Common myeloid progenitor, CD34-positive (primary cell): ENCODE results near the gene UBAP1.
A peak's percentile ranks its signal among the peaks of the same experiment; 100 is the strongest.

ENCODE experiments used
- CTCF ChIA-PET: fragments of 350-600 bp; sonication (Branson Sonifier 250); formaldehyde crosslinking; loops from one replicate; lab custom pipeline; 2021; ENCODE audit warnings: antibody characterized with exemption; lab: Charles Lee
- POLR2A ChIA-PET: fragments of 350-600 bp; sonication (Branson Sonifier 250); formaldehyde crosslinking; loops from one replicate; lab custom pipeline; 2021; ENCODE audit warnings: antibody characterized with exemption; lab: Charles Lee
- DNase-seq, 3 donors: peaks; one replicate each; pipeline versions ENCODE4 v3.0.0 to v3.0.0-alpha.2; 2013
- H3K27ac ChIP-seq, 2 experiments: 1 replicate in 1 of 2; 2 replicates in 1 of 2; pipeline ENCODE4 v1.7.0; 2013; ENCODE audit warnings: inconsistent platforms in 2 of 2, low read length in 2 of 2, mild to moderate bottlenecking in 2 of 2, low read depth in 1 of 2, moderate library complexity in 1 of 2; ENCODE audit not compliant: severe bottlenecking in 2 of 2, insufficient read depth in 1 of 2, poor library complexity in 1 of 2
- H3K27me3 ChIP-seq, 5 experiments: replicated peaks in 2 of 5; 1 replicate in 3 of 5; 2 replicates in 2 of 5; pipeline versions ENCODE4 v1.6.1 to v1.7.0; 2013; ENCODE audit warnings: low read length in 4 of 5, mild to moderate bottlenecking in 2 of 5, moderate library complexity in 2 of 5, inconsistent platforms in 1 of 5; ENCODE audit not compliant: insufficient read depth in 5 of 5, control insufficient read depth in 4 of 5
- H3K36me3 ChIP-seq, 4 experiments: 1 replicate in 2 of 4; 2 replicates in 2 of 4; pipeline versions ENCODE4 v1.6.1 to v1.7.0; 2013; ENCODE audit warnings: low read length in 3 of 4, control low read depth in 1 of 4, mild to moderate bottlenecking in 1 of 4; ENCODE audit not compliant: control insufficient read depth in 4 of 4, insufficient read depth in 4 of 4
- H3K4me1 ChIP-seq, 4 experiments: 1 replicate in 3 of 4; 2 replicates in 1 of 4; pipeline versions ENCODE4 v1.6.1 to v1.7.1; 2013; ENCODE audit warnings: low read length in 3 of 4, mild to moderate bottlenecking in 3 of 4, control low read depth in 1 of 4, inconsistent platforms in 1 of 4, moderate library complexity in 1 of 4; ENCODE audit not compliant: control insufficient read depth in 4 of 4, insufficient read depth in 4 of 4; ENCODE audit errors: control extremely low read depth in 1 of 4
- H3K4me3 ChIP-seq, 7 experiments: 1 replicate in 4 of 7; 2 replicates in 3 of 7; pipeline versions ENCODE4 v1.5.1 to v1.7.0; 2013; ENCODE audit warnings: mild to moderate bottlenecking in 7 of 7, low read length in 6 of 7, moderate library complexity in 6 of 7, inconsistent platforms in 2 of 7, low read depth in 2 of 7, control low read depth in 1 of 7; ENCODE audit not compliant: insufficient read depth in 4 of 7, control insufficient read depth in 1 of 7; ENCODE audit errors: extremely low read depth in 1 of 7
- H3K9me3 ChIP-seq, 5 experiments: 1 replicate in 4 of 5; 2 replicates in 1 of 5; pipeline versions ENCODE4 v1.6.1 to v1.7.1; 2013; ENCODE audit warnings: low read length in 4 of 5, mild to moderate bottlenecking in 2 of 5, inconsistent platforms in 1 of 5, low read depth in 1 of 5, moderate library complexity in 1 of 5; ENCODE audit not compliant: control insufficient read depth in 4 of 5, insufficient read depth in 2 of 5; ENCODE audit errors: control extremely low read depth in 1 of 5
- WGBS: methylation state at CpG from one replicate; pipeline ENCODE4 v1.1.5; 2013; ENCODE audit not compliant: insufficient coverage; 5-methylcytosine and 5-hydroxymethylcytosine counted together

The UBAP1 gene

DNA sequence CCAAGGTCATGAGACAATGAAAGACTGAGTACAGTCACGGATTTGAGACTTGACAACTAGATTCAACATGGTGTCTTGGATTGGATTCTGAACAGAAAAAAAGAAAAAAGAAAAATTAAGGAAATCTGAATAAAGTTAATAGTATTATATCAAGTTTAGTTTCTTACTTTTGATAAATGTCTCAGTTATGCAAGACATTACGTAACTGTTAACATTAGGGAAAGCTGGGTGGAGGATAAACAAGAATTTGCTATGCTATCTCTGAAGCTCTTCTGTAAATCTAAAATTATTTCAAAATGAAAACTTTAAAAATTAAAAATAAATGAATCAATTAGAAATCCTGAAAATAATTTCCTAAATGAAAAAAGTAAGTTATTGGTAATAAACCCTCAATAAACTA lies 38.0 kb upstream of the UBAP1 start:
- DNase-seq: no peak
- H3K27ac ChIP-seq: no peak overlapping the region
- H3K4me3 ChIP-seq: no peak overlapping the region
- H3K36me3 ChIP-seq: no peaks in the 10 kb centered on the region
- no CpG with 5 or more reads among the region's 2 CpGs for WGBS
- POLR2A ChIA-PET: no interaction called here
- CTCF ChIA-PET: no interaction called here
- peaks cover 0 to 16% (median 13%) of the 10 kb centered on the region in 4 experiments for H3K4me1 ChIP-seq
- H3K9me3 ChIP-seq: peaks cover 0 to 3% (median 0%) of the 10 kb centered on the region in 5 experiments
- H3K27me3 ChIP-seq: no peaks in the 10 kb centered on the region

DNA sequence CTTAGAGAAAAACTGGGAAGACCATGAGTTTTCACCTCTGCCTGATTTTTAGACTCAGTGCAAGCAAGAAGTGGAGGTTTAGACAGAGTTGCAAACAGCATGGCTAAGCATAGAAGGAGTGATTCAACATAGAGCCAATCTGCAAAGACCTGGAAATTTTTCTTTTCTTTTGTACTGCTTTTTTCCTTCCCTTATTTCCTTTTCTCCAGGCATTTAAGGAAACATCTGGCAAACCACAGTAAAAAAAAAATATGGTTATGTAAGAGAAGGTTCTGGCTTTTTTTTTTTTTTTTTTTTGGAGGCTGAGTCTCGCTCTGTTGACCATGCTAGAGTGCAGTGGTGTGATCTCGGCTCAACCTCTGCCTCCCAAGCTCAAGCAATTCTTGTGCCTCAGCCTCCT lies 35.7 kb upstream of the UBAP1 start:
- no CpG with 5 or more reads among the region's 2 CpGs for WGBS
- H3K27me3 ChIP-seq: no peaks in the 10 kb centered on the region
- no peaks in the 10 kb centered on the region for H3K9me3 ChIP-seq
- H3K4me1 ChIP-seq: peaks cover 0 to 16% (median 16%) of the 10 kb centered on the region in 4 experiments
- H3K27ac ChIP-seq: no peak overlapping the region
- H3K4me3 ChIP-seq: no peak overlapping the region
- ChIA-PET CTCF (interaction anchor here (0.9 to 1.2 kb wide), 2 partner anchors 22 to 52 kb away, joined by 3 read pairs; no protein-coding TSS in a partner anchor), POLR2A (interaction anchor here (0.5 kb wide), 1 partner anchor 8 kb away, joined by 4 read pairs; no protein-coding TSS in a partner anchor)
- no peaks in the 10 kb centered on the region for H3K36me3 ChIP-seq
- DNase-seq: peak in 2 of 3 donors; percentile 44 to 45

DNA sequence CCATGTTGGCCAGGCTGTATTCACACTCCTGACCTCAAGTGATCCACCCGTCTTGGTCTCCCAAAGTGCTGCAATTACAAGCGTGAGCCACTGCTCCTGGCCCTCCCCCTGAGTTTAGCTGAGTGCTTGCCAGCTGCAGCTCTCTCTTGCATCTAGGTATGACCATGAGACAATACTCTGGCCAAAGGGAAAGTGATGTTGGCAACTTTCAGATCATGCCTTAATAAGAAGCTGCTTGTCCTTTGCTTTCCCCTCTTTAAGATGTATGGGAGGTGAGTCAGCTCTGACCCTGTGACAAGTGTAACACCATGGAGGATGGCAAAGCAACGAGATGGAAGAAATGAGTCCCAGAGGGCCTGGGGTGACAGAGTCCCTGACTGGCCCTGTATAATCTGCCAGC lies 33.7 kb upstream of the UBAP1 start:
- no peak overlapping the region for H3K4me3 ChIP-seq
- peak in 1 of 3 donors; percentile 10 for DNase-seq
- ChIA-PET CTCF (interaction anchor here (1.2 to 1.5 kb wide), 3 partner anchors 10 to 108 kb away, joined by 5 to 6 read pairs (median 6); no protein-coding TSS in a partner anchor), POLR2A (no interaction called here)
- H3K4me1 ChIP-seq: peaks cover 0 to 17% (median 14%) of the 10 kb centered on the region in 4 experiments
- no peaks in the 10 kb centered on the region for H3K9me3 ChIP-seq
- WGBS: 93% methylated on average over 3 of the region's 3 CpGs
- no peaks in the 10 kb centered on the region for H3K27me3 ChIP-seq
- H3K36me3 ChIP-seq: no peaks in the 10 kb centered on the region
- H3K27ac ChIP-seq: no peak overlapping the region

DNA sequence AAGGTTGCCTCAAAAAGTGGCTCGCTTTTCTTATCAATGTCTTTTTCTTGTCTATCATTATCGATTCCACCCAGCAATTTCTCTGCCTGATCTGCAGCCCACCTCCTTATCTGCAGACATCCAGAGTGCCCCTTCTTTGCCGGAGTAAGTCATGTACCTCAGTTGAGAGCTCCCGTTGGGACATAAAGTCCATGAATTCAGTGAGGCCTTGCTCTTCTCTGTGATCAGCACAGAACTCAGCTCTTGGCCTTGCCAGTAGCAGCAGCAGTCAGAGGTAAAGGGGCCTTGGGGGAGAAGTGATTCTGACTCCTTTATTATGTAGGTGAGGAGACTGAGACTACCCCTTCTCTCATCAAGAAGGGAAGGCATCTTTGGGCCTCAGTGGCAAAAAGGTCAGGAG lies 27.4 kb upstream of the UBAP1 start:
- H3K36me3 ChIP-seq: no peaks in the 10 kb centered on the region
- DNase-seq: no peak
- no peak overlapping the region for H3K4me3 ChIP-seq
- 88% methylated on average over 4 of the region's 4 CpGs for WGBS
- H3K4me1 ChIP-seq: peaks cover 0 to 10% (median 5%) of the 10 kb centered on the region in 4 experiments
- no peaks in the 10 kb centered on the region for H3K27me3 ChIP-seq
- no peaks in the 10 kb centered on the region for H3K9me3 ChIP-seq
- peak overlapping the region in 1 of 2 experiments; percentile 39 for H3K27ac ChIP-seq
- CTCF ChIA-PET: interaction anchor here (0.9 kb wide), 2 partner anchors 12 to 88 kb away, joined by 3 to 4 read pairs; no protein-coding TSS in a partner anchor
- POLR2A ChIA-PET: interaction anchor here (0.7 kb wide), 1 partner anchor 8 kb away, joined by 4 read pairs; no protein-coding TSS in a partner anchor

DNA sequence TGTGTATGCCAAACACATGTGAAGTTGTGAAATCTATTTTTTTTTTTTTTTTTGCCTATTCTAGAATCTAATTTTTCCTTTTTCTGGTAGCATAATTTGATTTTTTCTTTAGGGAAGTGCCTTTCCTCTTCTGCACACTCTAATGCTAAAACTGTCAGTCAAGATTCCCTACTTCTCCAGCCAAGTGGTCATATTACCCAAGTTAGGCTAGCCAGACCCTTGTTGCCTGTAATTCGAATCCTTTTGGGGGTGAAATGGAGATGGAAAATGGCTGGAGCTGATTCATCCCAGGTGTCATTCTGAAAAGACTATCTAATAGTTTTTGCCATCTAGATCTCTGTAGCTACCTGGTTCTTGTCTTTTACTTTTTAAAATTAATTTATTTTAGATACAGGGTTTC lies 24.8 kb upstream of the UBAP1 start:
- no CpG with 5 or more reads among the region's 1 CpG for WGBS
- CTCF ChIA-PET: no interaction called here
- POLR2A ChIA-PET: no interaction called here

DNA sequence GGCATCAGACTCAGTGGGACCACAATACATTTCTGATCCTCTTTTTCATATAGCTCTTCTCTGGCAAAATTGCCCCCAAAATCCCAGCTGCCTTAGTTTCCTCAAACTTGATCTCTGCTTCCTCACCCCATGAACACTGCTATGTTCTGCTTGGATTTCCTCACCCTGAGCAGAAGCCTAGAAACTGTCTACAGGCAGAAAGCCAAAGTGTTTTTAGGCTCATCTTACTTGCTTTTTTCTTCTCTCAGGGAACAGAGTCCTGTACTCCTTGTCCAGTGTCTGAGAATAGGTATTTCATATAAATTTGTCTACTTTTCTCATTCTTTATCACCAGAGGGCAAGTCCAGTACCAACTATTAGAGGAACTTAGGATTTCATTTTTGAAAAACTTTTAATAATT lies 21.5 kb upstream of the UBAP1 start:
- H3K27ac ChIP-seq: no peak overlapping the region
- POLR2A ChIA-PET: no interaction called here
- CTCF ChIA-PET: interaction anchor here (0.7 to 2.2 kb wide), 4 partner anchors 10 to 14 kb away, joined by 3 to 6 read pairs (median 4); no protein-coding TSS in a partner anchor
- DNase-seq: no peak
- H3K27me3 ChIP-seq: no peaks in the 10 kb centered on the region
- no peaks in the 10 kb centered on the region for H3K9me3 ChIP-seq
- peaks cover 0 to 6% (median 0%) of the 10 kb centered on the region in 4 experiments for H3K4me1 ChIP-seq
- H3K36me3 ChIP-seq: no peaks in the 10 kb centered on the region
- H3K4me3 ChIP-seq: no peak overlapping the region

More for the DNA sequence above, 24.8 kb upstream of the UBAP1 start:
- no peaks in the 10 kb centered on the region for H3K27me3 ChIP-seq
- H3K36me3 ChIP-seq: no peaks in the 10 kb centered on the region
- H3K9me3 ChIP-seq: no peaks in the 10 kb centered on the region
- H3K27ac ChIP-seq: no peak overlapping the region
- no peak for DNase-seq
- H3K4me3 ChIP-seq: no peak overlapping the region
- peaks cover 0 to 8% (median 7%) of the 10 kb centered on the region in 4 experiments for H3K4me1 ChIP-seq

DNA sequence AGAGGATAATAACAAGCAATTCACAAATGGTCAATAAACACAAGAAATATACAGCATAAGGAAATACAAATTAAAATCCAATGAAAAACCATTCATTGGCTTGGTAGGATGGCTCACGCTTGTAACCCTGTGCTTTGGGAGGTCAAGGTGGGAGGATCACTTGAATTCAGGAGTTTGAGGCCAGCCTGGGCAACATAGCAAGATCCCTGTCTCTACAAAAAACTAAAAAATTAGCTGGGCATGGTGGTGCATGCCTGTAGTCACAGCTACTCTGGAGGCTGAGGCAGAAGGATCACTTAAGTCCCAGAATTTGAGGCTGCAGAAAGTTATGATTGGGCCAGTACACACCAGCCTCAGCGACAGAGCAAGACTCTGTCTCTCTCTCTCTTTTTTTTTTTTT lies 20.9 kb upstream of the UBAP1 start:
- DNase-seq: no peak
- WGBS: 94% methylated on average over 2 of the region's 2 CpGs
- peaks cover 0 to 6% (median 0%) of the 10 kb centered on the region in 4 experiments for H3K4me1 ChIP-seq
- H3K27me3 ChIP-seq: no peaks in the 10 kb centered on the region
- H3K27ac ChIP-seq: no peak overlapping the region
- no peaks in the 10 kb centered on the region for H3K36me3 ChIP-seq
- H3K4me3 ChIP-seq: no peak overlapping the region
- POLR2A ChIA-PET: no interaction called here
- CTCF ChIA-PET: interaction anchor here (1.2 to 2.2 kb wide), 3 partner anchors 10 to 13 kb away, joined by 3 to 6 read pairs (median 6); no protein-coding TSS in a partner anchor
- H3K9me3 ChIP-seq: no peaks in the 10 kb centered on the region
